ENCODE measurements around the gene TENM3.
"Not testable (repeated sequence)": the region's sequence is repeated elsewhere in the genome, so short reads cannot be mapped to it uniquely, and the experiment has no call there.

Gene TENM3

GRCh38 chr4:182814065-182814464, 570.9 kb downstream of the TENM3 start:
- not testable (repeated sequence) for DNase-seq (ENCODE audit: low spot score)

GRCh38 chr4:182818926-182819730, 575.9 kb downstream of the TENM3 start:
- DNase-seq (ENCODE audit: low spot score): no peak

GRCh38 chr4:182819751-182820150, 576.5 kb downstream of the TENM3 start:
- no peak for DNase-seq (ENCODE audit: low spot score)

DNA sequence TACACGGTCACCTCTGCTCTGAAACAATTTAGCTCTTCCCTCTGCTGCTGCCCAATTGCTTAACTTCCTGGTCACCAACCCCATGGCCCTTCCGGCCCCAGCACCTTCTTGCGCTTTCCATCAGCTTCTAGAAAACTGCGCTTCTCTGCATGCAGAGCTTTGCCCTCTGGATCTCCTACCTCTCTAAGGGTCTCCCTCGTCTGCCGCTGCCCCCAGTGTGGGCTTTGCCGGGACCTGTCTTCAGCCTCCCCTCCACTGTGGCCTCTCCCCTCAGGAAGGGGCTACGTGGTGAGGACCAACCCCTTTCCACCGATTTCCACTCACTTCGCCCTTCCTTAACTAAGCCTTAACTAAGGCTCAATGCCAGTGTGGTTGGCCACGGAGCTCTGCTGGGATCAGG, 579.4 kb downstream of the TENM3 start:
- no peak for DNase-seq (ENCODE audit: low spot score)

- DNase-seq (ENCODE audit: low spot score): no peak
Observed at GRCh38 chr4:182823576-182823975, 580.4 kb downstream of the TENM3 start.

DNA sequence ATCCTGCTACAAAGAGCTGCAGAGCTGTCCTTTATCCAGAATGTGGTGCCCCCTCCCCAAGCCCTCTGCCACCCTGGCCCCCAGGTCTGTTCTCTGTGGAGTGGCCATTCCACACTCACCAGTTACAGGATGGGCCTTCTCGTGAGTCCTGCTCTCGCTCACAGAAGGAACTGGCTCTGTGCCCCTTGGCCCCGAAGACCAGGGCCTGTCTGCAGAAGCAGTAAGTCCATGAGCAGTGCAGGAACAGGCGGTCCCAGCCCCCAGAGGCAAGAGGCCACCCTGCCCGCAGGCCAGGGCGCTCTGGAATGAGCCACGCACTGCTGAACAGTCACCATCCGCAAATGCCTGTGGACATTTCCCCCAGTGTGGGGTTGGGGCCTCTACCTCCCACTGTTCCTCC, 581.8 kb downstream of the TENM3 start:
- DNase-seq (ENCODE audit: low spot score): no peak

DNA sequence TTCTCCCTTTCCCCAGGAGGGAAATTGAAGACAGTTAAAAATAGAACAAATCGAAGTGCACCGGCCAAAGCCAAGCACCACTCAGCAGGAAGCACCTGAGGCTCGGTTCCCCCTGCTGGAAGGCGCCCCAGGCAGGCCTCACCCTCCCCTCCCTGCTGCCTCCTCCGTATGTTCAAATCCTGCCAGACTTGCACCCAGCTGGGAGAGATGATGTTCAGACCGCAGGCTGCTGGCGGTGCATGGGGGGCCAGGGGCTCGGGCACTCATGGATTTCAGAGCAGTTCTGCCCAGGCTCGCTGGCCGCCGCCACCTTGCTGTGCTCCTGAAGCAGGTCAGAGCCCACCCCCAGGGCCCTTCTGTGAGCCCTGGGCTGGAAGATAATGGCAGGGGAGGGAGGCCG, 582.6 kb downstream of the TENM3 start:
- no peak for DNase-seq (ENCODE audit: low spot score)

GRCh38 chr4:182826391-182826790, 583.2 kb downstream of the TENM3 start:
- no peak for DNase-seq (ENCODE audit: low spot score)

DNA sequence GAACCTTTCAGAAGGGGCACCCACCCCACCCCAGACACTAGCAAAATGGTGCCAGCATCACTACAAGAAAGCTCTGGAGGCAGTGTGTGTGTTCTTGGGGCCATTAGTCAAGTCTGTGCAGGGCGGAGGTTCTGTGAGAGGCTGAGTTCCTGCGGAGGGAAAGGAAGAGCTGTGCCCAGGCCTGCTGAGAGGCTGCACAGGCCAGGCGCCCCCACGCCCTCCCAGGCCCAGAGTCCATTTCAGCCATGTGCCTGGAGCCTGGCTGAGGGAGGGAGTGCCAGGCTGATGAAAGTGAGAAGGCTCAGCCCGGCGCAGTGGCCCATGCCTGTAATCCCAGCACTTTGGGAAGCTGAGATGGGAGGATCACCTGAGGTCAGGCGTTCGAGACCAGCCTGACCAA, 584.0 kb downstream of the TENM3 start:
- no peak for DNase-seq (ENCODE audit: low spot score)

DNA sequence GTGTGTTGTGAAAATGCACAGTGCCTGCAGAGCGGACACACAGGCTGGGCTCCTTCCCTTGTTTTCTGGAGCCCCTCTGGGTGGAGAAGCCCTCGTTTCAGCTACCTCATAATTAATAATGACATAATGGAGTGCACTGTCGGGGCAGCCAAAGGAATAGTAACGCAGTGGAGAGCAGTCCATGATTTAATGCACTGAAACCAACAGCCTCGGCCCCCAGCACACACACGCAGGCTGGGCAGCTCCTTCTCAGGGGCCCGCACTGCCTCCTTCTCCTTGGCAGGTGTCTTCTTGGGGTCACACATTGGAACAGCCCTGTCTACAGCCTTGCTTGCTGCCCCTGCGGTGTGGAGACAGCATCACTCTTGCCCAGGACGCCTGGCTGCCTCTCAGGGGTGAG, 584.8 kb downstream of the TENM3 start:
- DNase-seq (ENCODE audit: low spot score): no peak

- DNase-seq (ENCODE audit: low spot score): no peak
Observed at GRCh38 chr4:182828360-182829025, 585.3 kb downstream of the TENM3 start.

DNA sequence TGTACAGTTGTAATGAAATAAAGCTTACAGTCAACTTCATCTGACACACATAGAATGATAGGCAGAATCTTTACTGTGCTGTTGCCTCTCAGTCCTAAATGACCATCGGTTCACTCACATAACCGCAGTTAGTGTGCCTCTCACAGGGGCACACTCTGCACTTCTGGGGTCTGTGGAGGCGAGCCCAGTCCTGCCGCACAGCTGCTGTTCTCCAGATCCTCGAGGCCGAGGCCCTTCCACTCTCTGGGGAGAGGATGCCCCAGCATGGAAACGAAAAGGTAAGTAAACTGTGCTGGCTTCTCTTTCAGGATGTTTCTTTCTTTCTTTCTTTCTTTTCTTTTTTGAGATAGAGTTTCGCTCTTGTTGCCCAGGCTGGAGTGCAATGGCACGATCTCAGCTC, 586.0 kb downstream of the TENM3 start:
- DNase-seq (ENCODE audit: low spot score): no peak

DNA sequence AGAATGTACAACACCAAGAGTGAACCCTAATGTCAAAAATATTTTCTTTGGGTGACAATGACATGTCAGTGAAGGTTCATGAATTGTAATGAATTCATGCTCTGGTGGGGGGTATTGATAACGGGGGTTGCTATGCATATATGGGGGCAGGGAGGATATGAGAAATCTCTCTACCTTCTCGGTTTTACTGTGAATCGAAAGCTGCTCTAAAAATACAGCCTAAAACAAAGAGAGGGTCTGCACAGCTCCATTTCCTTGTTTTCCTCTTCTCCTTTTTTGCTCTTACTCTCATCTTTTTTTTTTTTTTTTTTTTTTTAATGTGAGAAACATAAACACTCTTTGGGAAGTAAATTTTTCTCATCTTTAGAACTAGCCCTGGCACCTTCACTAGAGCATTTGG, 588.2 kb downstream of the TENM3 start:
- DNase-seq (ENCODE audit: low spot score): no peak

- no peak for DNase-seq (ENCODE audit: low spot score)
Observed at GRCh38 chr4:182832352-182833120, 589.3 kb downstream of the TENM3 start.

GRCh38 chr4:182835006-182835740, 592.0 kb downstream of the TENM3 start:
- no peak for DNase-seq (ENCODE audit: low spot score)

DNA sequence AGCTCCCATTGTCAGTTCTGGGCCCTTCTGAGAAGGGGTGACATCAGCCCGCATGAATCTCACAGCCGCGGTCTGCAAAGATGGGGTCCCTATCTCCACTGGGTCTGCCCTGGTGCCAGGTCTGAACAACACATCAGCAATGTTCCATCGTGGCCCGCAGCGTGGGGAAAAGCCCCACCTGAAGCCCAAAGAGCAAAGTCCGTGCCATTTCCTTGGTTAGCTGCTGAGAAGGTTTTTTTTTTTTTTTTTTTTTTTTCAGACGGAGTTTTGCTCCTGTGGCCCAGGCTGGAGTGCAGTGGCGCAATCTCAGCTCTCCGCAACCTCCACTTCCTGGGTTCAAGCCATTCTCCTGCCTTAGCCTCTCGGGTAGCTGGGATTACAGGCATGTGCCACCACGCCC, 594.6 kb downstream of the TENM3 start:
- DNase-seq (ENCODE audit: low spot score): no peak

DNA sequence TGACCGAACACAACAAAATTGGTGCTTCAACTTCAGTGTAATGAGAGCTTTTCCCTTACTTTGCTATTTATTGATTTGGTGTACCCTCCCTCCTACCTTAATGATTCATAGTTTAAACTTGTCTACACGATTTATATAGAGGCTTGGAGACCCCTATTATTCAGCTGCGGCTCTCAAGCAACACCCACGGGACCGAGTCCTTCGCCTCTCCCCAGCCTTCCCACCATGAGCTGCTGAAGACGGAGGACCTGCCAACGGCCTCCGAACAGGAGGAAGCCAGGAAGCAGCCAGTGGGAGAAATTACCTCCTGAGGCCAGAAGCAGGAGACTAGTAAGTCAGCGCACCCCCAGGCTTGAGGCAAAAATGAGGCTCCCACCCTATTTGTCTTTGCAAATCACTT, 595.3 kb downstream of the TENM3 start:
- DNase-seq (ENCODE audit: low spot score): no peak

GRCh38 chr4:182839256-182839655, 596.1 kb downstream of the TENM3 start:
- no peak for DNase-seq (ENCODE audit: low spot score)

DNA sequence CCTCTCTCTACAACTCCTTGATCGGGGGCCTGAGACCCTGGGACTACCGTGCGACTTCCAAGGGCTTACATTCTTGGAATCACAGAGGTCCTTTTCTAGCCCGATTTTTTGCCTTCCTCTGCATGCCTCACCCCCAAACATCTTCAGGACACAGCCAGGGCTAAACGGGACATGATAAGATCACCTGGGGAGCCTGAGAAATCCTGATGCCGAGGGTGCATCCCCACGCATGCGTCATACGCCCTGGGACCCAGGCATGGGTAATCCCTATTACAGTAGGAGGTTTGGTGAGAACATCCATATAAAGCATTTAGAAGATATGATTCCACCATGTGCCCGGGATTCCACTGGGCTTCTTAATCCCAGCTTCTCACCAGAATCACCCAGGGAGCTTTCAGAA, 596.9 kb downstream of the TENM3 start:
- no peak for DNase-seq (ENCODE audit: low spot score)

- DNase-seq (ENCODE audit: low spot score): no peak
Observed at GRCh38 chr4:182842104-182842600, 599.0 kb downstream of the TENM3 start.

DNA sequence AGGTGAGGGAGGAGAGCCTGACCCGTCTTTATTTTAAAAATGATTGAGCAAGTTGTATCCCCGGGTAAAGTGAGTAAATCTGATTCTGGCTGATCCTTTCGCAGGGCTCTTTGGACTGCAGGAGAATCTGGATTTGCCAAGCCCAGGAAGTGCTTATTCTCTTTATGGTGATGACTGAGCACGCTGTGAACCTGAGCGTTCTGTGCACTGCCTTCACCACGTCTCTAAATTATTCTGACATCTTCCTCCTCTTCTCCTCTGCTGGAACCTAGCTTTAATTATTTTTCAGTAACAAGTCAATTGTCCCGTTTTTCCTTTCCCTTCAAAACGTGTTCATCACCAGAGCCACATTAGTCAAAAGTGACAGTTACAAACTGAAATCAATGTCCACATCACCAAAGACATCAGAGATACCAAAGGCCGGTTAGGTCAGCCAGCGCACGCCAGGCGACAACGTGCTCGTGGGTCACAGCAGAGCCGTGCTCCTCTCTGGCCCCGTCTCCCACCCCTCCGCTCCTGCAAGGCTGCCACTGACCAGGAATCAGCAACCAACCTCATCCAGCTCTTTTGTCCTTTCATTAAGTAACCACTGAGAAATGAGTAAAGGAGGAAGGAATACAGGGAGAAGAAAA, 599.7 kb downstream of the TENM3 start:
- DNase-seq (ENCODE audit: low spot score): no peak
